HG03469 (cell line): ENCODE results near the gene AFF1.
"Not testable (repeated sequence)": the region's sequence is repeated elsewhere in the genome, so short reads cannot be mapped to it uniquely, and the experiment has no call there.

Experiments used
- ATAC-seq: cut with Tn5 transposase; IDR thresholded peaks from one replicate; pipeline ENCODE4 v1.9.1; 2021; ENCODE audit warnings: mild to moderate bottlenecking, moderate library complexity, moderate number of reproducible peaks; ENCODE audit not compliant: unreplicated experiment

The AFF1 gene

GRCh38 chr4:87128006-87128705 lies 193.3 kb downstream of the AFF1 start:
- ATAC-seq = no peak

- no peak for ATAC-seq
These were observed 194.9 kb downstream of the AFF1 start for GRCh38 chr4:87129681-87130080.

DNA sequence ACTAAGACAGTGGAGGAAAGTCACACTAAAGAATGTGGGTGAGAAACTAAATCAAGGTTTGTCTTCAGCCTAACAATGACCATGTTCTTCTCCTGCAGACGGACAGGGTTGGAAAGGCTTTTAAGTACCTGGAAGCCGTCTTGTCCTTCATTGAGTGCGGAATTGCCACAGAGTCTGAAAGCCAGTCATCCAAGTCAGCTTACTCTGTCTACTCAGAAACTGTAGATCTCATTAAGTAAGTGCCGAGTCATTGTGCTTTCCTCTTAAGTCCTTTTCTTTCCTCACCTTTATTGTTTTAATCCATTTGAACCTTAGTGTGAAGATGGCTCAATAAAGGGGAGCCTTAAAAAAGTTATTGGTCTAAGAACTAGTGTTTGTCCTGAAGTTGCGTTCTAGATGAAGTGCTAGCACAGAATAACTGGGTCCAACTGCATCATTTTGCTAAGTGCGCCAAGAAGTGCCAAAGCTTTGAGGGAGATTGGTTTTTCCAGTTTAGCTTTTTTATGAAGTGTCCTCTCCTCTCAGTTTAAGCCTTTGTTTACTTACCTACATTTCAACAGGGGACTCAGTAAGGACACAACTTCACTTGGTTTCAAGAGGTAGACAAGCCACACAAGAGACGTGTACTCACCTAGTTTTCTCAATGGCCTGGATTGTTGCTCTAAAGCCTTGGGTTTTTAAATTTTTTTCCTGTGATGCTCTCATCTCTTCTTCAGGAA lies 196.3 kb downstream of the AFF1 start:
- no peak for ATAC-seq

- no peak for ATAC-seq
These were observed 197.2 kb downstream of the AFF1 start for GRCh38 chr4:87132035-87132434.

GRCh38 chr4:87133183-87133582 lies 198.4 kb downstream of the AFF1 start:
- ATAC-seq = no peak

DNA sequence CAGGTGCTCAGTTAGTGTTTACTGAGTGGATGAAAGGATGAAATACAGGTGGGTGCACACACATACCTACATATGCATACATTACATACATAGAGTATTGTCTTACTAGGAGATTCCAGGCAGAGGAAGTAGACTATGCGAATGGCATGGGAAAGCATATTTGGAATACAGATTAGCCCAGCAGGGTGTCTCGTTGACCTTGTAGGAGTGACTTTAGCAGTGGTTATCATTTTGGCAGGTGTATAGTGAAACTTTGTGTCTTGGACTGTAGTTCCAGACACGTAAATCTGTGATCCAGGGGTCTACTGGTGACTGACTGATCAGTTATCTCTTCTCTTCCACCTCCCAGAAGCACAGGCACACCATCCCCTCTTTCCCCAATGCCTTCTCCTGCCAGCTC lies 199.3 kb downstream of the AFF1 start:
- no peak for ATAC-seq

DNA sequence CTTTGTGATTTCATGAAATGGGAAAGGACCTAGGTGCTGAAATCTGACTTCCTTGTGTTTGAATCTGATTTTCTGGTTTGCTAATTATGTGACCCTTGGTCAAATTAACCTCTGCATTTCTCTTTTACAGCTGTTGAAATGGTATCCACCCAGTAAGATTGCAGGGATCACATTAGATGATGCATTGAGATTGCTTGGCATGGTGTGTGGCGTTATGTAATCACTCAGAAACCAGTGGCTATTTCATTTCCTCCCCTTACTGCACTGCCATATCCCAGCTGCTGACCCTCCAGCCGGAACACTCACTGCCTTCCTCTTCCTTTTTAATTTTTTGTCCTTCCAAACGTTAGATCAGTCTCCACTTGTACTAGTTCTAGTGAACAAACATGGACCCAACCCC lies 206.6 kb downstream of the AFF1 start:
- ATAC-seq = no peak

DNA sequence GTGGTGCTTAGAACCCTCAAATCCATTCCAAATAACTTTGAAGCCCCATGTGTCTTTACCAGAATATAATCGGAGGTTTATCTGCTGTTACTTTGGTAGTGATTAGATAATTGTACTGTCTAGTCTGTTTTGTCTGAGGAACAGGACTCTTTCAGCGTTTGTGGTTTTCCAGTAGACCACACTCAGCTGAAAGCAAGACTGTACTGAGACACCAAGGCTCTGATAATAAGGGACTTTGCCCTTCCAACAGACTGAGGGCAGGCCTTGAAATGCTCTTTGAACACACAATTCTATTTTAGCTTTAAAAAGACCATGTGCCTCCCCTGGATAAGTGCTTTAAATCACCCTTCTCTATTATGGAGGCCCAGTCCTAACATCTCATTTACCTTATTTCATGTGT lies 209.5 kb downstream of the AFF1 start:
- no peak for ATAC-seq

DNA sequence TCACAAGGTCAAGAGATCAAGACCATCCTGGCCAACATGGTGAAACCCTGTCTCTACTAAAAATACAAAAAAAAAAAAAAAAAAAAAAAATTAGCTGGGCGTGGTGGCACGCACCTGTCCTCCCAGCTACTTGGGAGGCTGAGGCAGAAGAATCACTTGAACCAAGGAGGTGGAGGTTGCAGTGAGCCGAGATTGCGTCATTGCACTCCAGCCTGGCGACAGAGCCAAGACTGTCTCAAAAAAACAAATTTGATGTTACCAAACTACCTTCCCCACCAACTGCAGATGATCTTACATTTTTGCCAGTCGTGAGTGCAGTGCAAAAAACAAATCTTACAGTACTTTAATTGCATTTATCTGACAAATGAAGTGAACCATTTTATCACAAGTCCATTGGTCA lies 211.1 kb downstream of the AFF1 start:
- ATAC-seq = not testable (repeated sequence)

DNA sequence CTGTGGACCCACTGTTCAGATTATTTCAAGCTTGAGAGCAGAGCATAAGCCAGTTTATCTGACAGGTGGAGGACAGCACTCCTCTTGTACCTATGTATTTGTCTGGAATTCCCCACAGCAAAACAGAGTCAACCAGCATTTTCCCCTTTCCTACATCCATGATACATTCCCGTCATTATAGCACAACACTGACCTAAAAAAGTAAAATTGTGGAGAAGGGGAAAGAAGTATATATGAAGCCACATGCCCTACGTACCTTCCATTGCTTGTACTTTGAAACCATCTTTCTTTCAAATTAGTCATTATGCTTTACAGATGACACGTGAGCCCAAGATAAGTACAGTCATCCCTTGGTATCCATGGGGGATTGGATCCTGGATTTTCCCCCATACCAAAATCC lies 212.3 kb downstream of the AFF1 start:
- ATAC-seq = no peak

DNA sequence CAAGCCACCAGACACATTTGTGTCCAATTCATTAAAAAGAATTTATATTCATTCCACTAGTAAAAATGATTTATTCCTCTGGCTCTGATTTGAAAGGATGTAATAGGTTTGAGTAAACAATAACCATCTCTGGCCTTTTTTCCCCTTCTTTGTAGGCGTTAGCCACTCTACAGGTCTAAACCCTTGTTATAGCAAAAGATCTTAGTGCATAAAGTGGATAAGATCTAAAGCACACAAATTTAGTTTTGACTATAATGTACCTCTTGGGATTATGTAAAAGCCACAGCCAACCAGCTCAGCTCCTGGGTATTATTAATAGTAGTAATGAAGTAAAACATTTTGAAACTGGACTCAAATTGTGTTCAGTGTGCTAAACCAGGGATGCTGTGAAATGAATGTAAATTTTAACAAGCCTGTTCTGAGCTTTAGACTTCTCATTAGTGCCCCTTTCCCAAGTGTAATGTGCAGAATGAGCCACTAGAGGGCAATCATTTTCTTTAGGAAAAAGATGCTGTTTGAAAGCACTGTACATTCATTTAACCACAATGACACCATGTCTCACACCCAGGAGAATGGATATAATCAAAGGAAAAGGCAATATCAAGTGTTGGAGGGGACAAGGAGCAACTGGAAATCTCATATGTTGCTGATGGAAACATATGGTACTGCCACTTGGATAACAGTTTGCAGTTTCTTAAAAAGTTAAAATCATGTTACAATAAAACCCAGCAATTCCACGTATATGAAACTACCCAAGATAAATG lies 215.9 kb downstream of the AFF1 start:
- peak; percentile 55 for ATAC-seq

GRCh38 chr4:87151730-87152129 lies 216.9 kb downstream of the AFF1 start:
- no peak for ATAC-seq

GRCh38 chr4:87152310-87153041 lies 217.7 kb downstream of the AFF1 start:
- no peak for ATAC-seq

GRCh38 chr4:87153078-87153870 lies 218.5 kb downstream of the AFF1 start:
- no peak for ATAC-seq

- ATAC-seq = no peak
These were observed 231.1 kb downstream of the AFF1 start for GRCh38 chr4:87165892-87166291.

- ATAC-seq = no peak
These were observed 231.6 kb downstream of the AFF1 start for GRCh38 chr4:87166296-87166854.

- no peak for ATAC-seq
These were observed 237.1 kb downstream of the AFF1 start for GRCh38 chr4:87171944-87172343.

DNA sequence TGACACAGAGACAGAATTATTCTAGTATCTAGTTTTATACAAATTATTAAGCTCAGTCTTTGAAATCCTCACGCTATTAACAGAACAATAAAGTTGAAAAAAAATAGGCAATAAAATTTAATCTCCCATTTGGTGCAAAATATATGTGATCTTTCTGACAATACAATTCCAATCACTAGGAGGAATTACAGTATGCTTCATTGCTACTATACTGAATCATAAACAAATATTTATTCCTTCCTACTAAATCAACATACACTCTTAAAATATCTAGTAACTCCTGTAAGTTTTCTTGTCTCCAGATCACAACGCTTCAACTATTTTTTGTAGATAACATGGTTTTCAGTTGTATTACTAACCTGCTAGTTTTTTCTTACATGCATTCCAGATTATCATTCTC lies 239.9 kb downstream of the AFF1 start:
- ATAC-seq = no peak

DNA sequence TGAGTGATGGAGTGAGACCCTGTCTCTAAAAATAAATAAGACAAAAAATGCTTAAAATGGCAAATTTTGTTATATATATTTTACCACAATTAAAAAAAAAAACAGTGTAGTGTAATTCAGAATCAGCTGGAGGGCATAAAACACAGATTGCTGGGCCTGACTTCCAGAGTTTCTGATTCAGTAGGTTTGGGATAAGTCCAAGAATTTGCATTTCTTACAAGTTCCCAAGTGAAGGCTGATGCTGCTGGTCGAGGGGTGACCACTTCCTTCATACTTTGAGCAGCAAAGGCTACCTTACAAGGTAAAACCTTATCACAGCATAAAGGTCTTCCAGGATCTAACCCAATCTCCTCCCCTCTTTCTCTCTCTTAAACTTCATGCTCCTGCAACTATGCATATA lies 244.9 kb downstream of the AFF1 start:
- ATAC-seq = no peak

DNA sequence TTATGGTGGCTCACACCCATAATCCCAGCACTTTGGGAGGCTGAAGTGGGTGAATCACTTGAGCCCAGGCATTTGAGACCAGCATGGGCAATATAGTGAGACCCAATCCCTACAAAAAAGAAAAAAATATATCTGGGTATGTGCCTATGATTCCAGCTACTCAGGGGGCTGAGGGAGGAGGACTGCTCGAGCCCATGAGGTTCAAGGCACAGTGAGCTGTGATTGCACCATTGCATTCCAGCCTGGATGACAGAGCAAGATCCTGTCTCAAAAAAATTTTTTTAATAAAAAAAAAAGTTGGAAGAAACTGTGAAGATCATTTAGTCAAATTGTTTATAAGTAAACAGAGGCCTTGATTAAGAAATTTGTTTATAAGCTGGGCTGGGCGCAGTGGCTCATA lies 246.0 kb downstream of the AFF1 start:
- ATAC-seq = no peak
